ENCODE results near the gene DDX10. TPM values are rescaled to one million over a fixed set of nuclear protein-coding genes. Genes with fewer than 3 reads are reported as not detected.

The DDX10 gene
- total RNA-seq, 2 donors from 2014 or later = 8.0 to 28.2 TPM

DNA sequence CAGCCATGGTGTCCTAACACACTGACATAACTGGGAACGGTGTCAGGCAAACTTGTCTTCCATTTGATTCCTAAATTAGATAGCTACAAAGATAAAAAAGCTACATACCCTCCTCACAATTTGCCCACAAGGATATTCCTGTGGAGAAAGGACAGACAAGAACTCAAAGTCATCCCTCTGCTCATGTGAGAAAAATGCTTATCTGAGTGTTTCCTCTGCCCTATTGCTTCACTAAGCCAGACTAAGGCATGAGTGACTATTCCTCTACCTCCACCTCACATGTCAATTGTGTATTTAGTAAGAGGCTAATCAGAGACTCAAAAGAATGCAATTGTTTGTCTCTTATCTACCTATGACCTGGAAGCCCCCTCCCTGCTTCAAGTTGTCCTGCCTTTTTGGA lies 247.7 kb downstream of the DDX10 start:
- no peak for TF ChIP-seq CTCF (IDR thresholded peaks at IDR 0.05)
- Histone ChIP-seq H3K4me1 (ENCODE audit: control insufficient read depth in 1 of 2, low read depth in 2 of 2) (no peaks in the 10 kb centered on the region), H3K4me3 (no peak overlapping the region), H3K27me3 (replicated peaks; ENCODE audit: insufficient read depth) (no peaks in the 10 kb centered on the region), H3K9me3 (no peaks in the 10 kb centered on the region), H3K36me3 (no peaks in the 10 kb centered on the region), H3K27ac (no peak overlapping the region)
- DNase-seq (ENCODE audit: low spot score) (no peak), ATAC-seq (ENCODE audit: insufficient number of reproducible peaks, low FRiP score, low read depth) (no peak)

DNA sequence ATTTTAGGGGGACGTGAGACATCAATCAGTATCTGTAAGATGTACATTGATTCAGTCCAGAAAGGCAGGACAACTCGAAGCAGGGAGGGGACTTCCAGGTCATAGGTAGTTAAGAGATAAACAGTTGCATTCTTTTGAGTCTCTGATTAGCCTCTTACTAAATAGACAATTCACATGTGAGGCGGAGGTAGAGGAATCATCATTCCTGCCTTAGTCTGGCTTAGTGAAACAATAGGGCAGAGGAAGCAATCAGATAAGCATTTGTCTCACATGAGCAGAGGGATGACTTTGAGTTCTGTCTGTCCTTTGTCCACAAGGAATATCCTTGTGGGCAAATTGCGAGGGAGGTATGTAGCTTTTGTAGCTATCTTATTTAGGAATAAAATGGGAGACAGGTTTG lies 248.3 kb downstream of the DDX10 start:
- Histone ChIP-seq H3K27ac (no peak overlapping the region), H3K36me3 (no peaks in the 10 kb centered on the region), H3K4me3 (no peak overlapping the region), H3K9me3 (no peaks in the 10 kb centered on the region), H3K4me1 (ENCODE audit: control insufficient read depth in 1 of 2, low read depth in 2 of 2) (no peaks in the 10 kb centered on the region), H3K27me3 (replicated peaks; ENCODE audit: insufficient read depth) (no peaks in the 10 kb centered on the region)
- no peak for TF ChIP-seq CTCF (IDR thresholded peaks at IDR 0.05)
- ATAC-seq (ENCODE audit: insufficient number of reproducible peaks, low FRiP score, low read depth) (no peak), DNase-seq (ENCODE audit: low spot score) (no peak)

DNA sequence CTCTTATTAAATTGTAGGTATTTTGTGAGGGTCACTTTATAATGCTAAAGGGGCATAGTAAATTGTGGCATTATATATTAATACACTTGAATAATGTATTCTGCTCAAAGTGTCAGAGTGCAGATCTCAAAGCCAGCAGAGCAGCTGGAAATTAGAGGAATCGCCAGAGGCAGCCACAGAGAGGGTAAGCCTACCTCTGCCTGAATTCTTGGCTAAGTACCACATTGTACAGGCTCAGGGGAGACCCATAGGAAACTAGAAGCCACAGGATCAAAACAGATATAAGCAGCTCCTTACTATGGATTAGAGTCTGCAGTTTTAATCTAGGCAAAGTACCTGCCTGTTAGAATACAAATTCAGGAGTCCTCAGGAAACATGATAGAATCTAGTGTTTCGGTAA lies 249.3 kb downstream of the DDX10 start:
- no peaks in the 10 kb centered on the region for H3K27me3 ChIP-seq (replicated peaks; ENCODE audit: insufficient read depth)

DNA sequence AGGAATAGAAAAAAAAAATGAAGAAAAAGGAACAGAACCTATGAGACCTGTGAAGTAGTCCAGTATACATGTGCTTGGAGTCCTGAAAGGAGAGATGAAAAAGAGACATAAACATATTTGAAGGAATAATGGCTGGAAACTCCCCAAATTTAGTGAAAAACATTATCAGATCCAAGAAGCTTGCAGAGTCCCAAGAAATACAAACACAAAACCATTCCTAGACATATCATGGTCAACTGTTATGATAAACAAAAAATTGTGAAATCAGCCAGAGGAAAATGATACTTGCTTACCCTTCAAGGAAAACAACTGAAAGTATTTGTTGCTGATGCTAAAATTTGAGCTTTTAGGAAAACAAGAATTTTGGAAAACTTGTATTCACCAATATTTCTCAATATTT lies 250.1 kb downstream of the DDX10 start:
- Histone ChIP-seq H3K36me3 (no peaks in the 10 kb centered on the region), H3K27me3 (replicated peaks; ENCODE audit: insufficient read depth) (no peaks in the 10 kb centered on the region), H3K27ac (no peak overlapping the region), H3K4me1 (ENCODE audit: control insufficient read depth in 1 of 2, low read depth in 2 of 2) (no peaks in the 10 kb centered on the region), H3K4me3 (no peak overlapping the region), H3K9me3 (no peaks in the 10 kb centered on the region)
- DNase-seq (ENCODE audit: low spot score) = no peak
- no peak for ATAC-seq (ENCODE audit: insufficient number of reproducible peaks, low FRiP score, low read depth)
- no peak for TF ChIP-seq CTCF (IDR thresholded peaks at IDR 0.05)

More for the DNA sequence above, 249.3 kb downstream of the DDX10 start:
- ATAC-seq (ENCODE audit: insufficient number of reproducible peaks, low FRiP score, low read depth) (no peak), DNase-seq (ENCODE audit: low spot score) (no peak)
- no peaks in the 10 kb centered on the region for H3K36me3 ChIP-seq
- TF ChIP-seq CTCF (IDR thresholded peaks at IDR 0.05) = no peak
- no peaks in the 10 kb centered on the region for H3K9me3 ChIP-seq
- no peaks in the 10 kb centered on the region for H3K4me1 ChIP-seq (ENCODE audit: control insufficient read depth in 1 of 2, low read depth in 2 of 2)
- no peak overlapping the region for H3K27ac ChIP-seq
- H3K4me3 ChIP-seq = no peak overlapping the region

DNA sequence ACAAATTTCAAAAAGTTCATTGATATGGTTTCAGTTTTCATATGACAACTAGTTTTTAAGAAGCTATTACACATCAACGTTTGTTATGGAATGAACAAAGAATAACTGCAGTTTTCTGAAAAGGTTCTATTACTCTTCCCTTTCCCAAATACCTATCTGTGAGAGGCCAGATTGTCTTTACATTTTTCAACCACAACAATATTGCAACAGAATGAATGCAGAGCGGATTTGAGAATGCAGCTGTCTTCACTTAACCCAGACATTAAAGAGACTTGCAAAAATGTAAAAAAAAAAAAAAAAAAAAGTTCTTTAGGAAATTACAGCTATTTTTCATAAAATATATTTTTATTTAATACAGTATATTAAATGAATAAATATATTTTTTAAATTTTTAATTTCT lies 250.8 kb downstream of the DDX10 start:
- DNase-seq (ENCODE audit: low spot score) (no peak), ATAC-seq (ENCODE audit: insufficient number of reproducible peaks, low FRiP score, low read depth) (no peak)
- H3K36me3 ChIP-seq = no peaks in the 10 kb centered on the region
- H3K9me3 ChIP-seq = no peaks in the 10 kb centered on the region
- no peak for TF ChIP-seq CTCF (IDR thresholded peaks at IDR 0.05)
- no peak overlapping the region for H3K4me3 ChIP-seq
- H3K27me3 ChIP-seq (replicated peaks; ENCODE audit: insufficient read depth) = no peaks in the 10 kb centered on the region
- no peak overlapping the region for H3K27ac ChIP-seq
- no peaks in the 10 kb centered on the region for H3K4me1 ChIP-seq (ENCODE audit: control insufficient read depth in 1 of 2, low read depth in 2 of 2)
